ENCODE results near the gene CRACR2B.

Gene CRACR2B

DNA sequence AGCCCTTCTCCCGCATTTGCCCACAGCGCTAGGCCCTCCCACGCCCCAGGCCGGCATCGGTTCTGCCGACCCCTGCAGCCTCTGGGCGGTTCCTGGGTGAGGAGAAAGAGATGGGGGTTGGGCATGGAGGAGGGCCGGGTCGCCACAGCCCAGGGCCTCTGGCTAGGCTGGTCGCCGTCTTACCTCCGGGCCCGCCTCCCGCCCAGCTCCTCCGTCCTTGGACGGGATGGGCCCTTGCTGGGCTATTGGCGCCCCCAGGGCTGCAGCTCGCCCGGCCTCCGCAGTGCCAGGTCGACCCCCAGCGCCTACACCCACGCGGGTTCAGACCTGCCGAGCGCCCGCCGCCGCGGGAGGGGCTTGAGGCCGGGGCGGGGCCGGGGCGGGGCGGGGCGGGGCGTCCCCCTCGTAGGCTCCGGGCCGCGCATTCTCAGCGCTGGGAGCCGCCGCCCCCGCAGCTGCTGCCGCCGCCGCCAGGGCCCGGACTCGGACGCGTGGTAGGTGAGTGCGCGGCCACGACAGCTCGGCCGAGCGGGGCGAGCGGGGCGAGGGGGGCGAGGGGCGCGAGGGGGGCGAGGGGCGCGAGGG is 4.9 kb downstream of the CRACR2B start, which contains the start of gene CD151:
CD151 (plus strand) TSS at position 424 of the 585 bp plus-strand sequence. CDS start 3,118 bp downstream, outside the sequence.
- Histone ChIP-seq H3K4me3 (ENCODE audit: low read depth in 1 of 5, low read length in 5 of 5) (peak within 1 kb of the TSS; percentile 70 to 81 (median 77)), H3K9me3 (ENCODE audit: control insufficient read depth in 5 of 5, low read length in 5 of 5) (no peaks in the 10 kb centered on the region), H3K36me3 (ENCODE audit: control insufficient read depth in 5 of 5, insufficient read depth in 5 of 5, low read length in 5 of 5) (peaks cover 0 to 17% (median 16%) of the 10 kb centered on the region in 5 donors), H3K9ac (ENCODE audit: low read length in 5 of 5) (peak within 1 kb of the TSS; percentile 64 to 95 (median 77)), H3K27ac (ENCODE audit: low read depth, low read length) (peak within 1 kb of the TSS; percentile 94), H3K27me3 (ENCODE audit: control insufficient read depth in 5 of 5, insufficient read depth in 4 of 5, low read length in 5 of 5) (no peaks in the 10 kb centered on the region), H3K4me1 (ENCODE audit: control insufficient read depth in 5 of 5, insufficient read depth in 5 of 5, low read length in 5 of 5) (peaks cover 6 to 84% (median 71%) of the 10 kb centered on the region in 5 donors)

DNA sequence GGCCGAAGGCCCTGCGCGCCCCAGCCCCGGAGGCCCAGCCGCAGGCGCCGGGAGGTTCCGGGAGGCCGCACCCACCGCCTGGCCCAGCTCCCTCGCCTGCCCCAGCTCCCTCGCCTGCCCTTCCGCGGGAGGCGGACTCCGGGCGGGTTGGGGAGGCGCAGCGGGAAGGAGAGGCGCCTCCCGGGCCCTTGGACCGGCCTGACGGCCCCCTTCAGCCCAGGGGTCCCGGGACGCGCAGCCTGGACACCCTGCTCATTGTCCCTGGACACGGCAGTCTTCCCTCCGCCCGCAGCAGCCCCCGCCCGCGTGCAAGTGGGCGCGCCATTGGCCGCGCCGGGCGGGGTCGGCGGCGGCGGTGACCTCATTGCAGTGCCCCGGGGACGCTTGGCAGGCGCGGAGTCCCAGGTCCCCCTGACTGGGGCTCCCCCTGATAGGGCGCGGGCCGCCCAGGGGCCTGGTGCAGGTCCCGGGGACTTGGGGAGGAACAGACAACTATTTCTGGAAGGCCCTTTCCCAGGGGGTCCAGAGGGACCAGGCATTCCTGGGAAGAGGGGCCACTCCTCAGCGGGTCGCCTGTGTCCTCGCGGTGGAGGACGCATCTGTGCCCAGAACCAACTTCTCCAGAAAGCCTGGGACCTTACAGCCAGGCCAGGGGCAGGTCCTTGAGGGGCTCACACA is 5.5 kb downstream of the CRACR2B start:
- Histone ChIP-seq H3K27ac (ENCODE audit: low read depth, low read length) (peak overlapping the region; percentile 94), H3K27me3 (ENCODE audit: control insufficient read depth in 5 of 5, insufficient read depth in 4 of 5, low read length in 5 of 5) (no peaks in the 10 kb centered on the region), H3K9me3 (ENCODE audit: control insufficient read depth in 5 of 5, low read length in 5 of 5) (no peaks in the 10 kb centered on the region), H3K4me1 (ENCODE audit: control insufficient read depth in 5 of 5, insufficient read depth in 5 of 5, low read length in 5 of 5) (peaks cover 6 to 82% (median 68%) of the 10 kb centered on the region in 5 donors), H3K9ac (ENCODE audit: low read length in 5 of 5) (peak overlapping the region; percentile 64 to 95 (median 77)), H3K4me3 (ENCODE audit: low read depth in 1 of 5, low read length in 5 of 5) (peak overlapping the region; percentile 69 to 81 (median 77)), H3K36me3 (ENCODE audit: control insufficient read depth in 5 of 5, insufficient read depth in 5 of 5, low read length in 5 of 5) (peaks cover 0 to 22% (median 22%) of the 10 kb centered on the region in 5 donors)

DNA sequence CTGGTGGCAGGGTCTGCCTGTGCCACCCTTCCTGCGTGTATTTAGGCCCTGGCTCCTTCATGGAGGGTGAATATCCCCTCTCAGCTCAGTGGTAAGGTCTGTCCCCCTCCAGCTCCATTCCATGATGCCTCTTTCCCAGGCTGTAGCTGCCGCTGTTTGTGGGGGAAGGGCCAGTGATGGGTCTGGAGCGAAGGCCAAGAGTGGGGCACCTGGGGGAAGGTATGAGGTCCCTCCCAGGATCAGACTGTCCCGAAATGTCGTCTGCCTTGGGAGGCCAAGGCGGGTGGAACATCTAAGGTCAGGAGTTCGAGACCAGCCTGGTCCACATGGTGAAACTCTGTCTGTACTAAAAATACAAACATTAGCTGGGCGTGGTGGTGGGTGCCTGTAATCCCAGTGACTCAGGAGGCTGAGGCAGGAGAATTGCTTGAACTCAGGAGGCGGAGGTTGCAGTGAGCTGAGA is 6.2 kb downstream of the CRACR2B start:
- H3K27ac ChIP-seq (ENCODE audit: low read depth, low read length): peak overlapping the region; percentile 94
- H3K4me3 ChIP-seq (ENCODE audit: low read depth in 1 of 5, low read length in 5 of 5): peak overlapping the region; percentile 69 to 81 (median 77)
- H3K9ac ChIP-seq (ENCODE audit: low read length in 5 of 5): peak overlapping the region; percentile 68 to 95 (median 77)
- no peaks in the 10 kb centered on the region for H3K27me3 ChIP-seq (ENCODE audit: control insufficient read depth in 5 of 5, insufficient read depth in 4 of 5, low read length in 5 of 5)
- H3K9me3 ChIP-seq (ENCODE audit: control insufficient read depth in 5 of 5, low read length in 5 of 5): no peaks in the 10 kb centered on the region
- H3K36me3 ChIP-seq (ENCODE audit: control insufficient read depth in 5 of 5, insufficient read depth in 5 of 5, low read length in 5 of 5): peaks cover 0 to 29% (median 28%) of the 10 kb centered on the region in 5 donors
- peaks cover 6 to 82% (median 65%) of the 10 kb centered on the region in 5 donors for H3K4me1 ChIP-seq (ENCODE audit: control insufficient read depth in 5 of 5, insufficient read depth in 5 of 5, low read length in 5 of 5)

- H3K9ac ChIP-seq (ENCODE audit: low read length in 5 of 5): peak overlapping the region in 4 of 5 donors; percentile 61 to 95 (median 68)
- H3K27ac ChIP-seq (ENCODE audit: low read depth, low read length): peak overlapping the region; percentile 94
- no peaks in the 10 kb centered on the region for H3K27me3 ChIP-seq (ENCODE audit: control insufficient read depth in 5 of 5, insufficient read depth in 4 of 5, low read length in 5 of 5)
- H3K36me3 ChIP-seq (ENCODE audit: control insufficient read depth in 5 of 5, insufficient read depth in 5 of 5, low read length in 5 of 5): peaks cover 0 to 36% (median 36%) of the 10 kb centered on the region in 5 donors
- no peaks in the 10 kb centered on the region for H3K9me3 ChIP-seq (ENCODE audit: control insufficient read depth in 5 of 5, low read length in 5 of 5)
- peaks cover 3 to 82% (median 62%) of the 10 kb centered on the region in 5 donors for H3K4me1 ChIP-seq (ENCODE audit: control insufficient read depth in 5 of 5, insufficient read depth in 5 of 5, low read length in 5 of 5)
- H3K4me3 ChIP-seq (ENCODE audit: low read depth in 1 of 5, low read length in 5 of 5): peak overlapping the region; percentile 47 to 81 (median 70)
Measured at GRCh38 chr11:834371-835316, 6.9 kb downstream of the CRACR2B start.

DNA sequence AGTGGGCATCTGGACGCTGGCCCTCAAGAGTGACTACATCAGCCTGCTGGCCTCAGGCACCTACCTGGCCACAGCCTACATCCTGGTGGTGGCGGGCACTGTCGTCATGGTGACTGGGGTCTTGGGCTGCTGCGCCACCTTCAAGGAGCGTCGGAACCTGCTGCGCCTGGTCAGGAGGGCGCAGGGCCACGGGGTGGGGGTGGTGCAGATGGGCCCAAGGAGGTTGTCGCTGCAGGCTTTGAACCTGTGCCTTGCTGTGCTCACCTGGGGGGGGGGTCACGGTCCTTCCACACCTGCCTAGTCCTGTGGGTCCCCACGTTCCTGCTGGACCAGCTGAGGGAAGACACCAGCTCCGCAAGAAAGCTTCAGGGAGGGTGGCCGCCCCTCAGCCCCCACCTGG is 8.6 kb downstream of the CRACR2B start:
- Histone ChIP-seq H3K4me3 (ENCODE audit: low read depth in 1 of 5, low read length in 5 of 5) (no peak overlapping the region), H3K4me1 (ENCODE audit: control insufficient read depth in 5 of 5, insufficient read depth in 5 of 5, low read length in 5 of 5) (peaks cover 12 to 82% (median 60%) of the 10 kb centered on the region in 5 donors), H3K27ac (ENCODE audit: low read depth, low read length) (peak overlapping the region; percentile 23), H3K9me3 (ENCODE audit: control insufficient read depth in 5 of 5, low read length in 5 of 5) (no peaks in the 10 kb centered on the region), H3K36me3 (ENCODE audit: control insufficient read depth in 5 of 5, insufficient read depth in 5 of 5, low read length in 5 of 5) (peaks cover 0 to 52% (median 47%) of the 10 kb centered on the region in 5 donors), H3K27me3 (ENCODE audit: control insufficient read depth in 5 of 5, insufficient read depth in 4 of 5, low read length in 5 of 5) (no peaks in the 10 kb centered on the region), H3K9ac (ENCODE audit: low read length in 5 of 5) (no peak overlapping the region)

GRCh38 chr11:836700-837099 is 9.0 kb downstream of the CRACR2B start:
- Histone ChIP-seq H3K27me3 (ENCODE audit: control insufficient read depth in 5 of 5, insufficient read depth in 4 of 5, low read length in 5 of 5) (no peaks in the 10 kb centered on the region), H3K9me3 (ENCODE audit: control insufficient read depth in 5 of 5, low read length in 5 of 5) (no peaks in the 10 kb centered on the region), H3K9ac (ENCODE audit: low read length in 5 of 5) (no peak overlapping the region), H3K27ac (ENCODE audit: low read depth, low read length) (peak overlapping the region; percentile 23), H3K36me3 (ENCODE audit: control insufficient read depth in 5 of 5, insufficient read depth in 5 of 5, low read length in 5 of 5) (peaks cover 0 to 52% (median 47%) of the 10 kb centered on the region in 5 donors), H3K4me3 (ENCODE audit: low read depth in 1 of 5, low read length in 5 of 5) (no peak overlapping the region), H3K4me1 (ENCODE audit: control insufficient read depth in 5 of 5, insufficient read depth in 5 of 5, low read length in 5 of 5) (peaks cover 12 to 82% (median 61%) of the 10 kb centered on the region in 5 donors)

GRCh38 chr11:837189-837989 is 9.7 kb downstream of the CRACR2B start:
- H3K9me3 ChIP-seq (ENCODE audit: control insufficient read depth in 5 of 5, low read length in 5 of 5): no peaks in the 10 kb centered on the region
- no peak overlapping the region for H3K4me3 ChIP-seq (ENCODE audit: low read depth in 1 of 5, low read length in 5 of 5)
- H3K9ac ChIP-seq (ENCODE audit: low read length in 5 of 5): no peak overlapping the region
- peaks cover 12 to 78% (median 57%) of the 10 kb centered on the region in 5 donors for H3K4me1 ChIP-seq (ENCODE audit: control insufficient read depth in 5 of 5, insufficient read depth in 5 of 5, low read length in 5 of 5)
- H3K36me3 ChIP-seq (ENCODE audit: control insufficient read depth in 5 of 5, insufficient read depth in 5 of 5, low read length in 5 of 5): peaks cover 0 to 52% (median 47%) of the 10 kb centered on the region in 5 donors
- H3K27ac ChIP-seq (ENCODE audit: low read depth, low read length): peak overlapping the region; percentile 23
- H3K27me3 ChIP-seq (ENCODE audit: control insufficient read depth in 5 of 5, insufficient read depth in 4 of 5, low read length in 5 of 5): no peaks in the 10 kb centered on the region

DNA sequence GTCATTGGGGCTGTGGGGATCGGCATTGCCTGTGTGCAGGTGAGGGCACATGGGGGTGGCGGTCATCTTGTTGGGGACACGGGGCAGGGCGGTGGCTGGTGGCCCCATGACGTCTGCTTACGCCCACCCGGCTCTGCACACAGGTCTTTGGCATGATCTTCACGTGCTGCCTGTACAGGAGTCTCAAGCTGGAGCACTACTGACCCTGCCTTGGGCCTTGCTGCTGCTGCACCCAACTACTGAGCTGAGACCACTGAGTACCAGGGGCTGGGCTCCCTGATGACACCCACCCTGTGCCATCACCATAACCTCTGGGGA is 10.2 kb downstream of the CRACR2B start:
- H3K4me1 ChIP-seq (ENCODE audit: control insufficient read depth in 5 of 5, insufficient read depth in 5 of 5, low read length in 5 of 5): peaks cover 12 to 76% (median 55%) of the 10 kb centered on the region in 5 donors
- no peak overlapping the region for H3K4me3 ChIP-seq (ENCODE audit: low read depth in 1 of 5, low read length in 5 of 5)
- H3K36me3 ChIP-seq (ENCODE audit: control insufficient read depth in 5 of 5, insufficient read depth in 5 of 5, low read length in 5 of 5): peaks cover 0 to 52% (median 47%) of the 10 kb centered on the region in 5 donors
- H3K27ac ChIP-seq (ENCODE audit: low read depth, low read length): no peak overlapping the region
- no peaks in the 10 kb centered on the region for H3K27me3 ChIP-seq (ENCODE audit: control insufficient read depth in 5 of 5, insufficient read depth in 4 of 5, low read length in 5 of 5)
- H3K9ac ChIP-seq (ENCODE audit: low read length in 5 of 5): no peak overlapping the region
- no peaks in the 10 kb centered on the region for H3K9me3 ChIP-seq (ENCODE audit: control insufficient read depth in 5 of 5, low read length in 5 of 5)
